Measurements from ENCODE around the gene B4GALT5.

Gene B4GALT5

GRCh38 chr20:49752201-49752903 lies 38.7 kb upstream of the B4GALT5 start:
- peaks cover 5% of the 10 kb centered on the region for H3K4me1 ChIP-seq (ENCODE audit: insufficient read depth, low read length, poor library complexity, severe bottlenecking)
- no peaks in the 10 kb centered on the region for H3K9me2 ChIP-seq (replicated peaks; ENCODE audit: low read depth, low read length)
- TF ChIP-seq EZH2phosphoT487 (IDR thresholded peaks at IDR 0.05; ENCODE audit: borderline replicate concordance) (no peak), CTCF (conservative IDR thresholded peaks at IDR 0.05; ENCODE audit: low read length) (no peak)
- H3K4me2 ChIP-seq (ENCODE audit: low read depth, low read length, poor library complexity, severe bottlenecking) = no peak overlapping the region
- H3K36me3 ChIP-seq (ENCODE audit: insufficient read depth, low read length) = no peaks in the 10 kb centered on the region
- no peaks in the 10 kb centered on the region for H3K27me3 ChIP-seq (ENCODE audit: insufficient read depth, low read length, poor library complexity, severe bottlenecking)
- H2AFZ ChIP-seq (ENCODE audit: low read length) = no peak overlapping the region
- H4K20me1 ChIP-seq (ENCODE audit: insufficient read depth, low read length, poor library complexity, severe bottlenecking) = no peaks in the 10 kb centered on the region
- H3K4me3 ChIP-seq (ENCODE audit: low read length, poor library complexity, severe bottlenecking) = no peak overlapping the region
- H3K9me3 ChIP-seq (ENCODE audit: insufficient read depth, low read depth, low read length) = no peaks in the 10 kb centered on the region
- H3K79me2 ChIP-seq (ENCODE audit: insufficient read depth, low read length) = no peaks in the 10 kb centered on the region
- no peak overlapping the region for H3K9ac ChIP-seq (ENCODE audit: low read depth, low read length, poor library complexity, severe bottlenecking)
- H3F3A ChIP-seq (ENCODE audit: low read depth) = no peaks in the 10 kb centered on the region

- Histone ChIP-seq H3K9me2 (replicated peaks; ENCODE audit: low read depth, low read length) (no peaks in the 10 kb centered on the region), H2AFZ (ENCODE audit: low read length) (no peak overlapping the region), H3K4me3 (ENCODE audit: low read length, poor library complexity, severe bottlenecking) (no peak overlapping the region), H3F3A (ENCODE audit: low read depth) (no peaks in the 10 kb centered on the region), H3K9me3 (ENCODE audit: insufficient read depth, low read depth, low read length) (no peaks in the 10 kb centered on the region), H3K27me3 (ENCODE audit: insufficient read depth, low read length, poor library complexity, severe bottlenecking) (no peaks in the 10 kb centered on the region), H4K20me1 (ENCODE audit: insufficient read depth, low read length, poor library complexity, severe bottlenecking) (no peaks in the 10 kb centered on the region), H3K79me2 (ENCODE audit: insufficient read depth, low read length) (no peaks in the 10 kb centered on the region), H3K36me3 (ENCODE audit: insufficient read depth, low read length) (no peaks in the 10 kb centered on the region), H3K4me1 (ENCODE audit: insufficient read depth, low read length, poor library complexity, severe bottlenecking) (peaks cover 5% of the 10 kb centered on the region), H3K4me2 (ENCODE audit: low read depth, low read length, poor library complexity, severe bottlenecking) (no peak overlapping the region), H3K9ac (ENCODE audit: low read depth, low read length, poor library complexity, severe bottlenecking) (no peak overlapping the region)
- TF ChIP-seq CTCF (conservative IDR thresholded peaks at IDR 0.05; ENCODE audit: low read length) (no peak), EZH2phosphoT487 (IDR thresholded peaks at IDR 0.05; ENCODE audit: borderline replicate concordance) (no peak)
These were observed 37.7 kb upstream of the B4GALT5 start for GRCh38 chr20:49751397-49751736.

GRCh38 chr20:49750611-49751396 lies 37.1 kb upstream of the B4GALT5 start:
- H3K4me3 ChIP-seq (ENCODE audit: low read length, poor library complexity, severe bottlenecking) = no peak overlapping the region
- no peaks in the 10 kb centered on the region for H4K20me1 ChIP-seq (ENCODE audit: insufficient read depth, low read length, poor library complexity, severe bottlenecking)
- no peaks in the 10 kb centered on the region for H3K9me3 ChIP-seq (ENCODE audit: insufficient read depth, low read depth, low read length)
- H3K9ac ChIP-seq (ENCODE audit: low read depth, low read length, poor library complexity, severe bottlenecking) = no peak overlapping the region
- H3K79me2 ChIP-seq (ENCODE audit: insufficient read depth, low read length) = no peaks in the 10 kb centered on the region
- H2AFZ ChIP-seq (ENCODE audit: low read length) = peak overlapping the region; percentile 56
- no peaks in the 10 kb centered on the region for H3F3A ChIP-seq (ENCODE audit: low read depth)
- no peaks in the 10 kb centered on the region for H3K36me3 ChIP-seq (ENCODE audit: insufficient read depth, low read length)
- TF ChIP-seq CTCF (conservative IDR thresholded peaks at IDR 0.05; ENCODE audit: low read length) (no peak), EZH2phosphoT487 (IDR thresholded peaks at IDR 0.05; ENCODE audit: borderline replicate concordance) (no peak)
- no peaks in the 10 kb centered on the region for H3K9me2 ChIP-seq (replicated peaks; ENCODE audit: low read depth, low read length)
- H3K4me2 ChIP-seq (ENCODE audit: low read depth, low read length, poor library complexity, severe bottlenecking) = no peak overlapping the region
- H3K27me3 ChIP-seq (ENCODE audit: insufficient read depth, low read length, poor library complexity, severe bottlenecking) = no peaks in the 10 kb centered on the region
- peaks cover 5% of the 10 kb centered on the region for H3K4me1 ChIP-seq (ENCODE audit: insufficient read depth, low read length, poor library complexity, severe bottlenecking)

Data from Loucy (cell line).